Activated CD4-positive, alpha-beta T cell treated with anti-CD3 and anti-CD28 coated beads for 1 hour (primary cell): ENCODE results near the gene CWC22.
"Not testable (repeated sequence)": the region's sequence is repeated elsewhere in the genome, so short reads cannot be mapped to it uniquely, and the experiment has no call there.

Source experiments
- DNase-seq: peaks from one replicate; pipeline ENCODE4 v3.0.0-alpha.2; 2020

CWC22 gene

GRCh38 chr2:180002198-180002770 lies 4.8 kb downstream of the CWC22 start:
- DNase-seq, result no peak

DNA sequence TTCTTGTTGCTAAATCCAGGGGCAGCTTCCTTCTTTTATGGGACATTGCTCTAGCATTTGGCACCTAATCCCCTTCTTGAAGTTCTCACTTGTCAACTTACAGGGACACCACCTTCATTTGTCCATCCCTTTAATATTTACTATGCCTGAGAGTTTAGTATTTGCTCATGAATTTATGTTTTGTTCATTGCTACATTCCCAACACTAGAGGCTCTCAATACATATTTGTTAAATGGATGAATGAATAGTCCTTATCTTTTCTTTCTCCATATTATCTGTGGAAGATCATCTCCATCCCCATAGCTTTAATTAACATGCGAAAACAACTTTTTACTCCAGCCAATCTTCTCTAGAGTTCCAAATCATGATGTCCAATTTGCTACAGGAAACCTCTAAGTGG lies 5.4 kb downstream of the CWC22 start:
- DNase-seq, result no peak

GRCh38 chr2:180000434-180000833 lies 6.7 kb downstream of the CWC22 start:
- DNase-seq, result no peak

GRCh38 chr2:179999000-179999399 lies 8.1 kb downstream of the CWC22 start:
- no peak for DNase-seq

- DNase-seq, result no peak
Measured at GRCh38 chr2:179995741-179996515, 11.2 kb downstream of the CWC22 start.

DNA sequence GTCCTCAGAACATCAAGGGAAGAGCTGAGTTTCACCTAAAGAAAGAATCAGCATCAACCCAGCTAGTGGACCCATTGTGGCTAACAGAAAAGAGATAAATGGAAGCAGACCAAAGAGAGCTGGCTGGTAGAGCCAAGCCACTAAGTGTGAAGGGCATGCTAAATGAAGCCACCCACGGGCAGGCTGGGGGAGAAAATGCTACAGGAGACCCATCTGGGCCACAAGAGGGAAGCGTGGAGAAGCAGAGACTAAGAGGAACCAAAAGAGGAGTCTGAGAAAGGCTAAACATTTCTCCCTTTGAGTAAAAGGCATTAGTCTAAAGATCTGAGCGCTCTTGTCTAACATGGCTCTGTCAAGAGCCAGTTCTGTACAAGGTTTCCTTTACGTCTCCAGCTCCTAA lies 15.8 kb downstream of the CWC22 start:
- no peak for DNase-seq

DNA sequence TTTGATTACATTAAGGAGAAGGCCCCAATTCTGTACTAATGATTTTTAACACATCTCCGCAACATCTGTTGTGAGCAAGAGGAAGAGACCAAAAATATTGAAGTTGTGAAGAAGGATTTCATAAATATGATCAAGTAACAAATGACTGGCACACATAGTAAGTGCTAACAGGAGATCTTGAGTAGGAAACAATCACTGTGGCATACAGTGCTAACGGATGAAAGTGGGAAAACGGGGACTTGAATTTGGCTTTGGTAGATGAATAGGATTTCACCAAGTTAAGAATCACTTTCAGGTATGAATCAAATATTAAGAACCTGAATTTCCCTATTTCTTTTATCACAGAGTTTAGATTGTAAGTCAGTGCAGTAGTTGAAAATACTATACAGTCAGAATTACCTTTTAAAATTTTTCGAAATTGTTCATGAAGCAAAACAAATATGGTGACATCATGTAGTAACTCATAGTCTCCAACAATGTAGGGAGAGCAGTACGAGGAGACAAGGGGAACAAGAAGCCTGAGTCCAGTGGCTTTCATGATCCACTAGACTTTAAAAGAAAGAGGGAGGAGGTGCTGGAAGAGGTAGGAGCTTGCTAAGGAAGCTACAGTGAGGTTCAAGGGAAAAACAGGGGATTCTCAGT lies 16.3 kb downstream of the CWC22 start:
- DNase-seq, result no peak

DNA sequence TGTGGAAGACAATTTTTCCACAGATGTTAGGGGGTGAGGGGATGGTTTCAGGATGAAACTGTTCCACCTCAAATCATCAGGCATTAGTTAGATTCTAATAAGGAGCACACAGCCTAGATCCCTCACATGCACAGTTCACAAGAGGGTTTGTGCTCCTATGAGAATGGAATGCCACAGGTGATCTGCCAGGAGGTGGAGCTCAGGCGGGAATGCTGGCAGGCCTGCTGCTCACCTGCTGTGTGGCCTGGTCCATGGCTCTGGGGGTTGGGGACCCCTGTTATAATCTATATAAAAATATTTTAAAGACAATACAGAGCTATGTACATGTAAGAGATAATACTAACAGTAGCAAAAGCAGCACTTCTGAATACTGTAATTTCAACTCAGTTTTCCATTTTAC lies 19.2 kb downstream of the CWC22 start:
- DNase-seq, result no peak

GRCh38 chr2:179985163-179985820 lies 21.8 kb downstream of the CWC22 start:
- DNase-seq, result no peak

GRCh38 chr2:179983250-179983932 lies 23.7 kb downstream of the CWC22 start:
- no peak for DNase-seq

DNA sequence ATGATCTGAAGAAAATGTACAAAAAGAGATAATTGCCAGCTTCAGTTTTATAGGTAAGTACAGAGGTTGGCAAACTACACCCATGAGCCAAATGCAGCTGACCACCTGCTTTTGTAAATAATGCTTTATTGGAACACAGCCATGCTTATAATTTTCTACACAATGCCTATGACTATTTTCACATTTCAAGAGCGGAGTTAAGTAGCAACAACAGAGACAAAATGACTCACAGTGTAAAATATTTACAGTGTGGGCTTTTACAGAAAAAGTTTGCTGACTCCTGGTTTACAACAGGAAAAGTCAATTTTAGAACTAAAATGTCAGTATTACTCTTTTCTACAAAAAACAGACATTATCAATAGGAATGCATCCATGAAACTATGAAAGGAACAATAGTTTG lies 26.0 kb downstream of the CWC22 start:
- no peak for DNase-seq

DNA sequence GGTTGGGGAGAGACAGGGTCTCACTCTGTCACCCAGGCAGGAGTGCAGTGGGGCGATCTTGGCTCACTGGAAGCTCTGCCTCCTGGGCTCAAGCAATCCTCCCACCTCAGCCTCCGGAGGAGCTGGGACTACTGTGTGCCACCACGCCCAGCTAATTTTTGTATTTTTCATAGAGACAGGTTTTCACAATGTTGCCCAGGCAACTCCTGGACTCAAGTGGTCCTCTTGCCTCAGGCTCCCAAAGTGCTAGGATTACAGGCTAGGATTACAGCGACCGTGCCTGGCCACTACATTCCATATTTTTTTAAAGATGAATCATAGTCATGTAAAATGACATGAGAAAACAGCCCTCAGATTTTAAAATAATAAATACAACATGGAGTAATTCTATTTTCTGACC lies 32.3 kb downstream of the CWC22 start:
- DNase-seq, result no peak

DNA sequence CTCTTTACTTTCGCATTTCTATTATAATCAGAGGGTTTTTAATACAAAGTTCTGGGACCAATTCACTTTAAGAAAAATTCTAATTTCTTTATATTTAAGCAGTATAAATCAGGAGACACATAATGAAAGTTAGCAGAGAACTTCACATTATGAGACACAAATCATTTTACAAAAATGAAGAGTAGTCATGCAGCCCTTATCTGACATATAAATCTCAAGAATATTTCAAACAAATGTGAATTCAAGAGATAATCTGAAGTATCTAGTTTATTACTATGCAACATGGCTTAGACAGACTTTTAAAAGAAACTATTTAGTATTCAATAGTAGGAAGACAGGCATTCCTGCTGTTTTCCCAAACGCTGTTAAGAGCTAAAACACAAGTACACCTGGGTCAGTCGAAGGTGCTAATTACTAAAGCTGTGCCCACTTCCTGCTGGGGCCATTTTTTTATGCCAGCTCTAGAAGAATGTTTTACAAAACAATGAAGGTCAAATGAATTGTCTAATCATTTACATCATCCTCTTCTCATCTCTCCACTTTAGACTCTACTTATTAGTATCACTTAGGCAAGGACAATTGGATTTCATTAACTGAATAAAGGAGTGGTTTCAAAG lies 40.2 kb downstream of the CWC22 start:
- DNase-seq, result no peak

DNA sequence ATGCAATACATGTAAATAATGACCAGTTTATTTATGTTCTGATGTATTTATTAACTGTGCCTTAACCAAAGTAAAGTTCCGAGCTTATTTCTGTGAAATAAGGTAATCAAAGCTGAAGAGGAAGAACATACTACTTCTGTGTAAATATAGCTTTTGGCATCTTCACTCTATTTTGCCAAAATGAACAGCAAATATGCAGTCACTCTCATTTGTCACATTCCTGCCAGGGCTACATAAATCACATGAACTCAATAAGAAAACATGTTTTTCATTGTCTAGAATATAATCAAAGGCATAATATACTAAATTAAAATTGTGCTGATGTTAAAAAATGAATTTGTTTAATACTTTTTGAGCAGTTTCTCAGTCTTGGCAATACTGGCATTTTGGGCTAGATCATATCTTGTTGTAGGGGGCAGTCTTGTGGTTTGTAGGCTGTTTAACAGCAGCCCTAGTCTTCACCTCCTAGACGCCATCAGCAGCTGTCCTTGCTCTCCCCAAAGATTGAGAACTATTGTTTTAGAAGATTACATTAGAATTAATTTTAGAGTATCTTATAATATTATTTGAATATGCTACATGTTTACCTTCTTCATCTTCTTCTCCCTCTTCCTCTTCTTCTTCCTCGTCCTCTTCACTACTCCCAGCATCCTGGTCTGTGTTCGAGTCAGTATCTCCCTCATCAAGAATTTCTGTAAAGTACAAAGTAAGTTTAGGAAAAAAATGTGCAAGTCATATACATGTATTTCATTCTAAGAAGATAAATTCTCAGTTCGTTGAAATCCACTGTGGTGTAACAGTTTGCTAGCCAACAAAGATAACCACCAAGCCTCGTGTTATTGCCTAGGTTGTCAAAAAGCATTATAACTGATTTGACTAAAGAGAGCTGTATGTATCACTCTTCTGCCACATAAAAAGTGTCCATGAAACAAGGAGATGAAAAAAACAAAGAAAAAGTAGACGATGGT lies 41.5 kb downstream of the CWC22 start:
- no peak for DNase-seq

DNA sequence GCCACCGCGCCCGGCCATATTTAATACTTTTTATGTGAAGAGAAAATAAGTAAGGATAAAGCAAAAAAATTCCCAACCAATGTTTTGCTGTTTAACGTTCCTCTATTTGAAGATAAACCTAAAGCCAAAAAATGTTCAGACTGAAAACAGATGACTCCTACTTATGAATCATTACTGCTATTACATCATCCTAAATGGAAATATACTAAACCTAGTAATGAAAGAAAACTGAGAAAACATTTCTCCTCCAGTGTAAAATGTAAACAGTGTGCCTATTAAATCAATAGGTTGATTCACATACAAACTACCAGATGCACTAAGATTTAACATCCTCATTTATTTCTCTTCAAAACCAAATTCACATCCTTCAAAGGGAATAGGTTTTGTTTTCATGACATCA lies 43.5 kb downstream of the CWC22 start:
- DNase-seq, result no peak

DNA sequence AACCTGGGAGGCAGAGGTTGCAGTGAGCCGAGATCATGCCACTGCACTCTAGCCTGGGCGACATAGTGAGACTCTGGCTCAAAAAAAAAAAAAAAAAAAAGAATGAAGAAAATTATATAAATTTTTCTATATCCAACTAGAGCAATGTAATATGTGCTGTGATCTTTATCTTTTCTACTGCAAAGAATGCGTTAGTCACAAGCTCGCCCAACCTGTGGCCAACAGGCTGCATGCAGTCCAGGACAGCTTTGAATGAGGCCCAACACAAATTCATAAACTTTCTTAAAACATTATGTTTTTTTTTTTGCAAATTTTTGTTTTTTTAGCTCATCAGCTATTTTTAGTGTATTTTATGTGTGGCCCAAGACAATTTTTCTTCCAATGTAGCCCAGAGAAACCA lies 48.8 kb downstream of the CWC22 start:
- DNase-seq, result not testable (repeated sequence)

DNA sequence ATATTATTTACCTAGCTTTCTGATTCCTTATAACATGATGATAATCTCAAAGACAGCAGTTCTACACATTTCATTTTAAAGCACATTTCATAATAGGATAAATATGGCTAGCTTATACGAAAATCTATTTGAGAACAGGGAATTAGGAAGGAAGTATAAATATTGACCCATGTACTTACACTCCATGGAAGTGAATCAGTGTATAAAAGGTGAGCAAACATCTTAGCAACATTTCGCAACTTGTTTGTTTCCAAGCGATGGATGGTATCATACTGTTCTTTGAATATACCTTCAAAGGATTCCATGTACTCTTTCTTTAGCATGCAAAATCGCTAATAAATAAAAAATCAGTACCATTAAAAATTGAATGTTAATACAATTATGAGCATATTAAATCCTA lies 53.1 kb downstream of the CWC22 start:
- DNase-seq, result no peak

GRCh38 chr2:179953359-179953758 lies 53.7 kb downstream of the CWC22 start:
- no peak for DNase-seq

DNA sequence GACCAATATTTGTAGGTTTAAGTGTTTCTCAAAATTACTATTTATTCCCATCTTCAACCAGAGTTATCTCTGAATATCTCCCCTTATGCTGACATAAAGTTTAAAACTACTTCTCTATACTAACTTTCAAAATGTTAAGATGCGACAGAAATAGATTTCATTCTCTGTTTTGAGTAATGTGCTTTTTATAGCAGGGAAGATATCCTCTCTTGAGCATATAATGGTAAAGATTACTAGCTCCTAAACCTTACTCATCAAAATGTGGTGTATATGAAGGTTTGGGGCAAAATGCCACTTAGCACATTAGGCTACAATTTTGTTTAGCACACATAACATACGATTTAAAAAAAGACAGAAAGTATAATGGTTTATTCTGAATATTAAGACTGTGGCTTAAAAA lies 54.4 kb downstream of the CWC22 start:
- no peak for DNase-seq

GRCh38 chr2:179951680-179952079 lies 55.4 kb downstream of the CWC22 start:
- DNase-seq, result no peak

- no peak for DNase-seq
Measured at GRCh38 chr2:179950391-179950790, 56.7 kb downstream of the CWC22 start.

DNA sequence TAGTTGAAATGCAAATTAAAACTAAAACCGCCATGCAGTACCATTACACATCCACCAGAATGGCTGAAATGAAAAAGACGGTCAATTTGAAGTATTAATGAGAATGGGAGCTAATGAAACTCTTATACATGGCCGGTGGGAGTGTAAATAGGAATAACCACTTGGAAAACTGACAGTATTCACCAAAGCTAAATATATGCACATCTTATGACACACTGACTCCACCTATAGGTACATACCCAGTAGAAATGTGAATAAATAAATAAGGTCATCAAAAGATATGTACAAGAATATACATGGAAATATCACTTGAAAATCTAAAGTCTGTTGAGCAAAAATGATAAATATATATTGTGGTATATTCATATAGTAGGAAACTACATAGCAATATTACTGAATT lies 57.7 kb downstream of the CWC22 start:
- DNase-seq, result no peak
